Small intestine (tissue), 7 donors: ENCODE measurements around the gene IFNE. TPM values are rescaled to one million over a fixed set of nuclear protein-coding genes. Genes with fewer than 3 reads are reported as not detected.

ENCODE experiments used
- DNase-seq, 2 donors: peaks; one replicate each; pipeline versions ENCODE4 v3.0.0 to v3.0.0-alpha.2; 2013
- FAIRE-seq: peaks from 2 replicates; lab custom pipeline; 2012; peaks lifted over from hg19 to GRCh38; lab: Jason Lieb, UNC
- H3K27ac ChIP-seq, 3 donors: one replicate each; pipeline ENCODE4 v1.5.1; 2013; ENCODE audit warnings: low read length in 2 of 3, mild to moderate bottlenecking in 2 of 3, control low read depth in 1 of 3, inconsistent platforms in 1 of 3, low read depth in 1 of 3, moderate library complexity in 1 of 3
- H3K27me3 ChIP-seq, 3 donors: one replicate each; pipeline ENCODE4 v1.6.1; 2013; ENCODE audit warnings: low read length in 3 of 3, inconsistent platforms in 1 of 3; ENCODE audit not compliant: control insufficient read depth in 3 of 3, insufficient read depth in 3 of 3
- H3K36me3 ChIP-seq, 3 donors: one replicate each; pipeline ENCODE4 v1.6.1; 2013; ENCODE audit warnings: low read length in 3 of 3, inconsistent platforms in 1 of 3, low read depth in 1 of 3, mild to moderate bottlenecking in 1 of 3, moderate library complexity in 1 of 3; ENCODE audit not compliant: control insufficient read depth in 3 of 3, insufficient read depth in 2 of 3
- H3K4me1 ChIP-seq, 3 donors: one replicate each; pipeline ENCODE4 v1.6.1; 2013; ENCODE audit warnings: low read length in 2 of 3, inconsistent platforms in 1 of 3, low read depth in 1 of 3, mild to moderate bottlenecking in 1 of 3, moderate library complexity in 1 of 3; ENCODE audit not compliant: control insufficient read depth in 3 of 3, insufficient read depth in 2 of 3
- H3K4me3 ChIP-seq, 3 donors: one replicate each; pipeline ENCODE4 v1.5.1; 2013; ENCODE audit warnings: low read length in 3 of 3, control low read depth in 1 of 3, inconsistent platforms in 1 of 3, low read depth in 1 of 3, mild to moderate bottlenecking in 1 of 3, moderate library complexity in 1 of 3
- H3K9me3 ChIP-seq, 2 donors: one replicate each; pipeline ENCODE4 v1.6.1; 2013; ENCODE audit warnings: low read depth in 1 of 2, low read length in 1 of 2; ENCODE audit not compliant: control insufficient read depth in 2 of 2, insufficient read depth in 1 of 2
- WGBS, 3 donors: extraction: QIAGEN DNeasy Blood & Tissue Kit; methylation state at CpG; one replicate each; pipeline ENCODE4 v1.1.7; 2013; 5-methylcytosine and 5-hydroxymethylcytosine counted together
- polyA plus RNA-seq, 4 donors: library from polyadenylated mRNA; stranded (reverse) in 3 of 4; unstranded in 1 of 4; fragments of 200-250 nt in 3 of 4; fragments of 120-200 nt in 1 of 4; gene quantifications; one replicate each; pipeline versions ENCODE4 v1.2.1 to v1.2.3, GENCODE V29; 2013
- donor health status: healthy with polysubstance abuse.
- donor health status: control.
- donor health status: control.
- donor health status: Bipolar disorder and iron deficiency.
- donor health status: healthy.

The IFNE gene
- polyA plus RNA-seq, 4 donors: 0.73 to 5.4 (median 1.4) TPM

DNA sequence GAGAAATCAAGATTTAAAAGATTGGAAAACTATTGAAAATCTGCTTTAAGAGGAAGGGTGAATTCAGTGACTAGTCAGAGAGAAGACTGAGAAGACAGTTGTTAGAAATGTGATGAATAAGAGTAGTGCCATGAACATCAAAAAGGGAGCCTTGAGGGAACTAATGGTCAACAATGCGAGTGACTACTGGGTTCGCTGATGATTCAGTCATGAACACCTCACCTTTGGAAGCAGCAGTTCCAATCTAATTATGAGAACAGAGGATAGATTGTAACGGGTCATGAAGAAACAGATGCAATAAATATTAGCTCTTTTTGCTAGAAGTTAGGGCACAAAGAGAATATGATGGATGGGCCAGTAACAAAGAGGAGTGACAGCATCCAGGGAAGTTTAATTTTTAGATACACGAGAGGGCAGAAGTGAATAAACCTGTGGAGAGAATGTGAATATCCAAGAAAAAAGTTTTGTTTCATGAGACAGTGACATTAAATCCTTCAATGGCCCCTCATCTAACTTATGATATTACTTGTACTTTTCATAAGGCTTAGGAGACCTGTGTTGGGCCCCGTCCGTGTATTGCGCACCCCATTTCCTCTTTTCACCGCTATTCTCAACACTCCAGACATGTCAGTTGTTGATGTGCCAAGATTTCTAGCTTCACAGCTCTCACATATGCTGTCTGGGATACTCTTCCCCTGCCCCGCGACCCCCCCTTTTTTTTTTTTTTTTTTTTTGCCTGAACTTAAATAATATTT lies 23.5 kb upstream of the IFNE start:
- Histone ChIP-seq H3K36me3 (no peaks in the 10 kb centered on the region), H3K27ac (no peak overlapping the region), H3K27me3 (no peaks in the 10 kb centered on the region), H3K4me1 (peaks cover 0 to 15% (median 2%) of the 10 kb centered on the region in 3 donors), H3K9me3 (no peaks in the 10 kb centered on the region), H3K4me3 (no peak overlapping the region)
- FAIRE-seq (no peak), DNase-seq (no peak)
- WGBS, 3 donors: 77 to 84% (median 77%) methylated on average over 10 of the region's 10 CpGs

DNA sequence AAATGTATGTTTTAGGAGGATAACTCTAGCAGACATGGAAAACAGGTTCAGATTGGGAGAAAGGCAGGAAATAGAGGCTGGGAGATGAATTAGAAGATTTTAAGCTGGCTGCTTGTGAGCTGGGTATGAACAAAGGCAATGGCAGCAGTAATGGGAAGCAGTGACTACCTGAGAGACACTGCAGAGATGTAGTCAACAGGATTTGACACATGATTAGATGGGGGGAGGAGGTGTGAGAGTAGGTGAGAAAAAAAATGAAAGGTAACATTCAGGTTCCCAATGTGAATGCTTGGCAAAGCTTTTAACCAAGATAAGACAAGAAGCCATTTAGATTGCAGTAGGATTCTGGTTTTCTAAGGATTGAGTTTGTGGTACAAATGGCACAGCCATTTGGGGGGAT lies 22.8 kb upstream of the IFNE start:
- no peak overlapping the region for H3K27ac ChIP-seq
- no peaks in the 10 kb centered on the region for H3K9me3 ChIP-seq
- no peaks in the 10 kb centered on the region for H3K27me3 ChIP-seq
- DNase-seq (no peak), FAIRE-seq (no peak)
- peaks cover 0 to 15% (median 2%) of the 10 kb centered on the region in 3 donors for H3K4me1 ChIP-seq
- H3K36me3 ChIP-seq: no peaks in the 10 kb centered on the region
- H3K4me3 ChIP-seq: no peak overlapping the region

DNA sequence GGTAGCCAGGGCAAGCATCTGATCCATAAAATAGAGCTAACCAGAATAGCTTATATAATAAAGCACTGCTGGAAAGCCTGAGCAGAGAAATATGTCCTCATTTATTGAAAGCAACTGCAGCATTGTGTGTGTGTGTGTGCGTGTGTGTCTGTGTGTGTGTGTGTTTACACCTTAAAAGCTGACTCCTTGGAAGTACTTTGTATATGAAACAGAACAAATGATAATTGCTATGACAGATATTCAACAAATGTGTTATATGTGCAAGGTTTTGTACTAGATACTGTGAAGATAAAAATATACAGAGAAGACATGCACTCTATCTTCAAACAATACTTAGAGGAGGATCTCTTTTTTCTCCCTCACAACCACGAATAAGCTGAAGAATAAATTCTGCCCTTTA lies 22.0 kb upstream of the IFNE start:
- Histone ChIP-seq H3K4me1 (peaks cover 0 to 17% (median 2%) of the 10 kb centered on the region in 3 donors), H3K9me3 (no peaks in the 10 kb centered on the region), H3K27me3 (no peaks in the 10 kb centered on the region), H3K4me3 (no peak overlapping the region), H3K36me3 (no peaks in the 10 kb centered on the region), H3K27ac (no peak overlapping the region)
- 71 to 82% (median 75%) methylated on average over 2 of the region's 2 CpGs for WGBS, 3 donors
- DNase-seq (no peak), FAIRE-seq (no peak)

DNA sequence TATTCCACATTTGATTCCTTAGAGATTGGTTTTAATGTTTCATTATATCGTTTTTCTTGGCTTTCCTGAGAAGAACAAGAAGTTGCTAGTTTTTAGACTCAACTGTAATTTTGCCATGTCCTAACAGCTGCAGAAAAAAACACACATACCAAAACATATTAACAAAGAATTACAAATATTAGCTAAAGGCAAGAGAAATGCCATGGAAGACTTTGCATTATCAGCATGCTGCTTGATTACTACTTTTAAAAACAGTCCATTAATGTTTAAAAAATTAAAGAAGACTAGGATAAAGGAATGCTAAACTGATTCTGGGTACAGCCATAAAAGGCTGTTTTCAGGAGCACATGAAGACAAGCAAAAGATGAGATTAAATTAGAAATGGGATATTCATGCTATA lies 20.5 kb upstream of the IFNE start:
- FAIRE-seq (no peak), DNase-seq (no peak)
- H3K27me3 ChIP-seq: no peaks in the 10 kb centered on the region
- no peak overlapping the region for H3K4me3 ChIP-seq
- H3K4me1 ChIP-seq: peaks cover 0 to 13% (median 0%) of the 10 kb centered on the region in 3 donors
- WGBS, 3 donors: 56 to 81% (median 57%) methylated on average over 1 of the region's 1 CpG
- no peaks in the 10 kb centered on the region for H3K9me3 ChIP-seq
- no peaks in the 10 kb centered on the region for H3K36me3 ChIP-seq
- no peak overlapping the region for H3K27ac ChIP-seq

DNA sequence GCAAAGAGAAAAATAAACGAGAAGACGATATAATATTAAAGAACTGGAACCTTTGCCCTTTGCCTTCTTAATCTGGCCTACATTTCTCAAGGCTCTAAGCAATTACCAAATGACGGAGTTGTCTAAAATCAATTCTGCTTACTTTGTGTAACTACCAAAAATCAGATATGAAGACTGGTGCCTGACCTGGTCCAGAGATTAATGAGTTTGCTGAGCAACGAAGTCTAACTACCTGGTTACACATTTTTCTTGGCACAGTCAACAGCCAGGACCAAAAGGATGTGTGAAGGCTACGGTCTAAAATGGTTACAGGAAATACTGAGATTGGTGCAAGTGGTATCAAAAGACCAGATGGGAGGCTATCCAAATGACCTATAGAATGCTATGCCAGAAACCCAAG lies 17.8 kb upstream of the IFNE start:
- 19 to 58% (median 30%) methylated on average over 5 of the region's 5 CpGs for WGBS, 3 donors
- DNase-seq (peak; percentile 33 to 93), FAIRE-seq (peak; percentile 62)
- peaks cover 0 to 3% (median 0%) of the 10 kb centered on the region in 3 donors for H3K4me1 ChIP-seq
- no peak overlapping the region for H3K27ac ChIP-seq
- no peaks in the 10 kb centered on the region for H3K36me3 ChIP-seq
- no peaks in the 10 kb centered on the region for H3K27me3 ChIP-seq
- no peak overlapping the region for H3K4me3 ChIP-seq
- H3K9me3 ChIP-seq: no peaks in the 10 kb centered on the region

DNA sequence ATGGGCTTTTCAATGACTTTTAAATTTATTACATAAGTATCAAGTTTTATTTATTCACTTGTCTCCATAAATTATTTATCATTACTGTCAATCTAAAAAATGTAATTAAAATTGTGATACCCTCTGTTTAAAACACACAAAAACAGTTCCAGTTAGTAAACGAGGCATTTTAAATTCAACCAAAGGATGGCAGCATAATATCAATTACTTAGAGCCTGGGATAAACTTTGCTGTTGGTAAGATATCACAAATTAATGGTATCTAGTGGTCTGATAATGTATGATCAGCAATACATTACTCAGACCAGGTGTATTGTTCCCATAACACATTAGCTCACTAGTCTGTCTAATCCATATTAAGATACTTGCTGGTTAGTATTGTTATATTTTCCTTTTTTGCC lies 9.6 kb upstream of the IFNE start:
- DNase-seq: no peak
- no peaks in the 10 kb centered on the region for H3K9me3 ChIP-seq
- FAIRE-seq: no peak
- H3K27ac ChIP-seq: no peak overlapping the region
- H3K36me3 ChIP-seq: no peaks in the 10 kb centered on the region
- no peaks in the 10 kb centered on the region for H3K27me3 ChIP-seq
- no peaks in the 10 kb centered on the region for H3K4me1 ChIP-seq
- 25 to 33% (median 31%) methylated on average over 1 of the region's 1 CpG for WGBS, 3 donors
- no peak overlapping the region for H3K4me3 ChIP-seq

DNA sequence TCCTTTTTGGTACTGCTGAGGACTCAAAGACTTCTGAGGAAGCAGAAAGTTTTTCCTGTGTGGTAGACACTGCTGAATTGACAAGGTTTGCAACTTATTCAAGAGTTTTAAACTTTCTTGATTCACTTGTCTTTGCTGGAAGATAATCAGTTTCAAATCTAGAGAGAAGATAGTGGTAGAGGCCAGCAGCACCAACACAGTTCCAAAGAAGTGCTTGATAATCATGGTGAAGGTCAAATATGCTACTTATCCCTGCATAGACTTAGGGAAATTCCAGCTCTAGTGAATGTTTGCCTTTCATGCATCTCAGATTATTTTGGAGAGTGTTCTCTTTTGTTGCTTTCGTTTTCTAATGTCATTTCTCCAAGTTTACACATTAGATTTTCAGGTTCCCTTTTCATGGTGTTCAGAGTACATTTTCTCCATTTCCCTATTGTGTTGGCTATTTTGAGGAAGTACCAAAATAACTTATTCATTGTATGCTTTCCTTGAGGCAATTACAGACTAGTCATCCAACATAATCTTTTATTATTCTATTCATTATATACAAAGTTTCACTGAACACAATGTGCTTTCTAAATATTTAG lies 550 bp downstream of the IFNE start:
- H3K27me3 ChIP-seq: no peaks in the 10 kb centered on the region
- no peak overlapping the region for H3K27ac ChIP-seq
- 32 to 47% (median 35%) methylated on average over 1 of the region's 1 CpG for WGBS, 3 donors
- FAIRE-seq: no peak
- no peaks in the 10 kb centered on the region for H3K4me1 ChIP-seq
- H3K36me3 ChIP-seq: no peaks in the 10 kb centered on the region
- no peak overlapping the region for H3K4me3 ChIP-seq
- no peak for DNase-seq
- no peaks in the 10 kb centered on the region for H3K9me3 ChIP-seq

DNA sequence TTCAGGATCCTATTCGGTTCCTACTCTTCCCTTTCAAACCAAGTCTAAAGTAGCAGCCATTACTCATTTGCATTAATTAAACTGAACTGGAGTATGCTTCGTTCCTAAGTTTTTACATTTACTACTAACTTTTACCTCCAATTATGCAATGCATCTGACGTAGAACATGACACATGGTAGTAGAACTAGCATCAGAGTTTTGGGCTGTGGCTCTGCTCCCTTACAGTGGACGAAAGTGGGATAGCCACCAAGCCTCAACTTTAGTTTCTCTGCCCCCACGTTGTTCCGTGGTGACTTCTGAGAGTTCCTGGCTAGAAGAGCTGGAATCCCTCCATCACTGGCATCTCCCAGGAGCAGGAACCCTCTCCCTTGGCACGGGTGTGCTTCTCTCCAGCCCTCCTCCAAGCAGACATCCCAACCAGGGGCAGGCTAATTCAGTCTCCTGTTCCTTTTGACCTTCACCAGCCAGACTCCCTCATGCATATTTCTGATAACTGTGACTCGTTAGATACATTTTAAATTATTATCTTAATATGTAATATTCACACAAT lies 2.9 kb downstream of the IFNE start:
- FAIRE-seq (no peak), DNase-seq (no peak)
- WGBS, 3 donors: 76 to 90% (median 81%) methylated on average over 8 of the region's 8 CpGs
- Histone ChIP-seq H3K4me1 (no peaks in the 10 kb centered on the region), H3K4me3 (no peak overlapping the region), H3K27me3 (no peaks in the 10 kb centered on the region), H3K36me3 (no peaks in the 10 kb centered on the region), H3K27ac (no peak overlapping the region), H3K9me3 (no peaks in the 10 kb centered on the region)
